HEK293 (cell line): ENCODE data around the gene URGCP.
"Not testable (repeated sequence)": the region's sequence is repeated elsewhere in the genome, so short reads cannot be mapped to it uniquely, and the experiment has no call there.

Experiments used
- CTCF ChIA-PET: fragments of 350-600 bp; formaldehyde crosslinking; extraction: SDS; loops from one replicate; lab custom pipeline; 2021; ENCODE audit warnings: antibody characterized with exemption; lab: Yijun Ruan, JAX
- POLR2A ChIA-PET: fragments of 300-600 bp; formaldehyde crosslinking; extraction: SDS; loops from one replicate; lab custom pipeline; 2020; ENCODE audit warnings: antibody characterized with exemption, inconsistent platforms; lab: Yijun Ruan, JAX
- H3K27ac ChIP-seq: fragments of 200-500 bp; sonication (Bioruptor generic); 2 replicates; pipeline ENCODE4 v1.5.1; 2014; ENCODE audit warnings: low read depth, low read length, control low read depth, inconsistent platforms; ENCODE audit errors: extremely low read depth
- H3K36me3 ChIP-seq, 2 experiments: fragments of 200-500 bp in 1 of 2; sonication (Bioruptor generic) in 1 of 2; 1 replicate in 1 of 2; 2 replicates in 1 of 2; pipeline ENCODE4 v1.5.1; 2014 to 2017; ENCODE audit warnings: inconsistent platforms in 2 of 2, low read length in 2 of 2; ENCODE audit not compliant: control insufficient read depth in 2 of 2, insufficient read depth in 1 of 2
- H3K4me1 ChIP-seq: fragments of 200-500 bp; sonication (Bioruptor generic); 2 replicates; pipeline ENCODE4 v1.5.1; 2014; ENCODE audit warnings: mild to moderate bottlenecking, low read length, inconsistent platforms; ENCODE audit not compliant: control insufficient read depth, insufficient read depth
- H3K4me3 ChIP-seq: 2 replicates; pipeline ENCODE4 v1.5.1; 2011; ENCODE audit warnings: low read depth, mild to moderate bottlenecking, control low read depth, low read length, moderate library complexity
- H3K9me3 ChIP-seq: fragments of 200-500 bp; sonication (Bioruptor generic); 2 replicates; pipeline ENCODE4 v1.5.1; 2014; ENCODE audit warnings: low read depth, low read length, inconsistent platforms; ENCODE audit not compliant: control insufficient read depth, insufficient read depth
- IKZF3 ChIP-seq: fragments of 450-650 bp; IDR thresholded peaks from 2 replicates; pipeline ENCODE4 v1.5.0; 2018; ENCODE audit warnings: missing biosample characterization, mild to moderate bottlenecking, missing genetic modification characterization, moderate library complexity
- PRDM10 ChIP-seq: fragments of 450-650 bp; formaldehyde crosslinking; IDR thresholded peaks from 2 replicates; pipeline ENCODE4 v1.5.1; 2016; ENCODE audit warnings: missing biosample characterization, missing genetic modification characterization
- ZNF133 ChIP-seq: fragments of 450-650 bp; formaldehyde crosslinking; IDR thresholded peaks from 2 replicates; pipeline ENCODE4 v1.5.1; 2016; ENCODE audit warnings: missing biosample characterization, missing genetic modification characterization
- ZNF16 ChIP-seq: fragments of 450-650 bp; formaldehyde crosslinking; IDR thresholded peaks from 2 replicates; pipeline ENCODE4 v1.5.1; 2016; ENCODE audit warnings: low read depth, missing biosample characterization, missing genetic modification characterization
- ZNF280C ChIP-seq: fragments of 450-650 bp; formaldehyde crosslinking; IDR thresholded peaks from 2 replicates; pipeline ENCODE4 v1.5.1; 2016; ENCODE audit warnings: missing biosample characterization, missing genetic modification characterization
- ZNF366 ChIP-seq: fragments of 450-650 bp; formaldehyde crosslinking; conservative IDR thresholded peaks from 2 replicates; pipeline ENCODE4 v1.5.1; 2016; ENCODE audit warnings: missing biosample characterization, missing genetic modification characterization
- ZNF394 ChIP-seq: fragments of 450-650 bp; formaldehyde crosslinking; IDR thresholded peaks from 2 replicates; pipeline ENCODE4 v1.5.1; 2016; ENCODE audit warnings: missing biosample characterization, missing genetic modification characterization, mild to moderate bottlenecking, moderate library complexity, borderline replicate concordance
- ZNF426 ChIP-seq: fragments of 450-650 bp; formaldehyde crosslinking; IDR thresholded peaks from 2 replicates; pipeline ENCODE4 v1.5.1; 2017; ENCODE audit warnings: missing biosample characterization, missing genetic modification characterization, mild to moderate bottlenecking, inconsistent platforms, moderate library complexity
- ZNF518A ChIP-seq: fragments of 450-650 bp; formaldehyde crosslinking; conservative IDR thresholded peaks from 2 replicates; pipeline ENCODE4 v1.5.1; 2016; ENCODE audit warnings: low read depth, missing biosample characterization, missing genetic modification characterization
- ZNF623 ChIP-seq: fragments of 450-650 bp; formaldehyde crosslinking; IDR thresholded peaks from 2 replicates; pipeline ENCODE4 v1.5.1; 2016; ENCODE audit warnings: missing biosample characterization, missing genetic modification characterization
- ZNF670 ChIP-seq: fragments of 450-650 bp; formaldehyde crosslinking; IDR thresholded peaks from 2 replicates; pipeline ENCODE4 v1.5.1; 2016; ENCODE audit warnings: missing biosample characterization, missing genetic modification characterization, low read depth

Gene URGCP

GRCh38 chr7:43902542-43903054, 3.8 kb downstream of the URGCP start (continued):
- TF ChIP-seq ZNF280C (tag by site-specific recombination) (no peak), ZNF133 (no peak), IKZF3 (tag by site-specific recombination) (0 out of 2 replicates have a peak, but pooled peaks have one; percentile 30), ZNF394 (tag by site-specific recombination) (0 out of 2 replicates have a peak, but pooled peaks have one; percentile 18), PRDM10 (tag by site-specific recombination) (0 out of 2 replicates have a peak, but pooled peaks have one; percentile 31), ZNF670 (no peak), ZNF366 (tag by site-specific recombination) (no peak), ZNF16 (tag by site-specific recombination) (no peak)

- CTCF ChIA-PET, H3K4me3 ChIP-seq, H3K27ac ChIP-seq, POLR2A ChIA-PET, H3K4me1 ChIP-seq, H3K9me3 ChIP-seq: not testable (repeated sequence)
- peaks cover 3 to 15% of the 10 kb centered on the region in 2 experiments; a peak in 2 of 3 replicates for H3K36me3 ChIP-seq
- TF ChIP-seq ZNF623 (tag by site-specific recombination) (peak; percentile 39), ZNF518A (tag by site-specific recombination) (peak; percentile 54; the same call in 1 of the 2 replicates), ZNF394 (tag by site-specific recombination) (peak; percentile 53; the same call in 1 of the 2 replicates), ZNF426 (tag by site-specific recombination) (peak; percentile 40)
These were observed 7.8 kb downstream of the URGCP start for GRCh38 chr7:43898571-43898970.
